ENCODE results near the gene ATP2A3. TPM values are rescaled to one million over a fixed set of nuclear protein-coding genes. Genes with fewer than 3 reads are reported as not detected.

The ATP2A3 gene
- total and polyA plus RNA-seq, 2 donors (not counting 3 experiments of a cell fraction or from before 2014, with no cell fraction given), result 0.37 to 0.55 TPM

DNA sequence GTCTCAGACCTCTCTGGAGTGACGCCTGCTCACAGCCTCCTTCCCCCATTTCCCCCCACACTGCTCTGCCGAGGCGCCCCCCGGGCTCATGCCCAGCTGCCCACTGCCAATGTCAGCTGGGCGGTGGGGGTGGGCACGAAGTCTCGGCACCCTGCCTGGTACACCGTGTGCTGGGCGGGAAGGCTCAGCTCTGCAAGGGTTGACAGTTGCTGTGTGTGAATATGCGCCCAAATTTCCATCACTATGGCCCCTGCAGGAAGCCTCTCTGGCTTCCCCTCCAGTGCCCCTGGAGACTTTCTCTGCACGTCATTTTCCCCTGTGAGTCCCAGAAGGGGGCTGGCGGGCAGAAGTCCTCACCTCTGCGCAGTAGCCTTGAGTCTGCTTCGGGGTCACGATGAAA, 59.7 kb downstream of the ATP2A3 start:
- H4K20me1 ChIP-seq (replicated peaks; ENCODE audit: control insufficient read depth, extremely low read depth, insufficient read depth, low read length), result no peaks in the 10 kb centered on the region
- H3K9me1 ChIP-seq (replicated peaks; ENCODE audit: control insufficient read depth, extremely low read depth, insufficient read depth, low read length), result no peaks in the 10 kb centered on the region
- no TSS peak for BruUV-seq (replicated peaks)
- H3K27me3 ChIP-seq (ENCODE audit: control insufficient read depth in 2 of 2, insufficient read depth in 2 of 2, low read length in 2 of 2), result no peaks in the 10 kb centered on the region
- H3K9me3 ChIP-seq (replicated peaks; ENCODE audit: control insufficient read depth, insufficient read depth, low read length), result no peaks in the 10 kb centered on the region
- no peak overlapping the region for H3K9ac ChIP-seq (replicated peaks; ENCODE audit: extremely low read depth, insufficient read depth, low read length)
- H3K36me3 ChIP-seq (ENCODE audit: control insufficient read depth in 2 of 2, extremely low read depth in 1 of 2, insufficient read depth in 2 of 2, low read length in 2 of 2), result no peaks in the 10 kb centered on the region
- FAIRE-seq (no peak), DNase-seq (ENCODE audit: low read depth, low spot score) (no peak)
- ChIA-PET POLR2A (no interaction called here), CTCF (interaction anchor here (5.0 kb wide), 1 partner anchor 9 kb away, joined by 39 read pairs; no protein-coding TSS in a partner anchor)
- no peaks in the 10 kb centered on the region for H3K4me1 ChIP-seq (ENCODE audit: control insufficient read depth, extremely low read depth, insufficient read depth, low read length)
- intact Hi-C loops (cut with micrococcal nuclease), result no loop called here
- H3K27ac ChIP-seq (ENCODE audit: insufficient read depth, low read depth, low read length), result no peak overlapping the region
- H3K4me2 ChIP-seq (ENCODE audit: insufficient read depth, low read length), result no peak overlapping the region
- H3K79me2 ChIP-seq (ENCODE audit: control insufficient read depth, insufficient read depth, low read length), result no peaks in the 10 kb centered on the region
- no peak overlapping the region for H3K4me3 ChIP-seq (replicated peaks in 1 of 3; ENCODE audit: insufficient read depth in 1 of 3, low read depth in 1 of 3, low read length in 3 of 3)
- dilution Hi-C loops (cut with MboI; ENCODE audit: extremely low pct_ligation_motif_present, low sequenced_read_pairs), result no loop called here
- no peak overlapping the region for H2AFZ ChIP-seq (ENCODE audit: low read depth, low read length)
- TF ChIP-seq POLR2A (IDR thresholded peaks at IDR 0.05; ENCODE audit: low read depth, low read length), result no peak
- no peak for TF ChIP-seq POLR2AphosphoS5 (IDR thresholded peaks at IDR 0.05; ENCODE audit: insufficient read depth, low read depth, low read length)
- TF ChIP-seq, protein P1, sequence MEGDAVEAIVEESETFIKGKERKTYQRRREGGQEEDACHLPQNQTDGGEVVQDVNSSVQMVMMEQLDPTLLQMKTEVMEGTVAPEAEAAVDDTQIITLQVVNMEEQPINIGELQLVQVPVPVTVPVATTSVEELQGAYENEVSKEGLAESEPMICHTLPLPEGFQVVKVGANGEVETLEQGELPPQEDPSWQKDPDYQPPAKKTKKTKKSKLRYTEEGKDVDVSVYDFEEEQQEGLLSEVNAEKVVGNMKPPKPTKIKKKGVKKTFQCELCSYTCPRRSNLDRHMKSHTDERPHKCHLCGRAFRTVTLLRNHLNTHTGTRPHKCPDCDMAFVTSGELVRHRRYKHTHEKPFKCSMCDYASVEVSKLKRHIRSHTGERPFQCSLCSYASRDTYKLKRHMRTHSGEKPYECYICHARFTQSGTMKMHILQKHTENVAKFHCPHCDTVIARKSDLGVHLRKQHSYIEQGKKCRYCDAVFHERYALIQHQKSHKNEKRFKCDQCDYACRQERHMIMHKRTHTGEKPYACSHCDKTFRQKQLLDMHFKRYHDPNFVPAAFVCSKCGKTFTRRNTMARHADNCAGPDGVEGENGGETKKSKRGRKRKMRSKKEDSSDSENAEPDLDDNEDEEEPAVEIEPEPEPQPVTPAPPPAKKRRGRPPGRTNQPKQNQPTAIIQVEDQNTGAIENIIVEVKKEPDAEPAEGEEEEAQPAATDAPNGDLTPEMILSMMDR (IDR thresholded peaks at IDR 0.05; ENCODE audit: extremely low read depth in 1 of 2, insufficient read depth in 1 of 2, low read depth in 1 of 2, low read length in 2 of 2), result no peak
- no peak for TF ChIP-seq JUN (IDR thresholded peaks at IDR 0.05; ENCODE audit: borderline replicate concordance, insufficient read depth, insufficient read length, low read depth)
- TF ChIP-seq GATA2 (IDR thresholded peaks at IDR 0.05; ENCODE audit: insufficient read depth, insufficient read length, low read depth, low read length), result no peak
- no peak for TF ChIP-seq EZH2 (IDR thresholded peaks at IDR 0.05; ENCODE audit: borderline replicate concordance, low read depth, low read length, severe bottlenecking)

DNA sequence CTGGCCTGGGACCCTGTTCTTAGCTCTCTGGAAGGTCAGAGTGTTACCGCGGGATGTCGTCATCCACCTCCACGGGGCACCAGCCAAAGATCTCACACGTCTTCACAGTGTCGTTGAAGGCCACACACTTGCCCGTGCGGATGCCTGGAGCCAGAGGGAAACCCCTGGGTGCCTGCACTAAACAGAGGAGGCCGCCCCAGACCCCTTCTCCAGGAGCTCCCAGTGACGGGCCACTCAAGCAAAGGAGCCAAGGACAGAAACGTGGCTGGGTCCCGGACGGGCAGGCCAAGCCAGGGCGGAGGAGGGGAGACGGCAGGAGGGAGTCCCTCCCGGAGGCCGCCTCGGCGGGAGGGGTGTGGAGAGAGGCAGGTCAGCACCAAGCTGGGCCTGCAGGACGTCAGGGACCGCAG, 60.4 kb downstream of the ATP2A3 start:
- Histone ChIP-seq H2AFZ (ENCODE audit: low read depth, low read length) (no peak overlapping the region), H3K36me3 (ENCODE audit: control insufficient read depth in 2 of 2, extremely low read depth in 1 of 2, insufficient read depth in 2 of 2, low read length in 2 of 2) (no peaks in the 10 kb centered on the region), H3K4me1 (ENCODE audit: control insufficient read depth, extremely low read depth, insufficient read depth, low read length) (no peaks in the 10 kb centered on the region), H3K27me3 (ENCODE audit: control insufficient read depth in 2 of 2, insufficient read depth in 2 of 2, low read length in 2 of 2) (no peaks in the 10 kb centered on the region), H3K9me3 (replicated peaks; ENCODE audit: control insufficient read depth, insufficient read depth, low read length) (no peaks in the 10 kb centered on the region), H3K27ac (ENCODE audit: insufficient read depth, low read depth, low read length) (no peak overlapping the region), H3K4me3 (replicated peaks in 1 of 3; ENCODE audit: insufficient read depth in 1 of 3, low read depth in 1 of 3, low read length in 3 of 3) (no peak overlapping the region), H3K4me2 (ENCODE audit: insufficient read depth, low read length) (no peak overlapping the region), H3K9ac (replicated peaks; ENCODE audit: extremely low read depth, insufficient read depth, low read length) (no peak overlapping the region), H3K79me2 (ENCODE audit: control insufficient read depth, insufficient read depth, low read length) (no peaks in the 10 kb centered on the region), H4K20me1 (replicated peaks; ENCODE audit: control insufficient read depth, extremely low read depth, insufficient read depth, low read length) (no peaks in the 10 kb centered on the region), H3K9me1 (replicated peaks; ENCODE audit: control insufficient read depth, extremely low read depth, insufficient read depth, low read length) (no peaks in the 10 kb centered on the region)
- TF ChIP-seq GATA2 (IDR thresholded peaks at IDR 0.05; ENCODE audit: insufficient read depth, insufficient read length, low read depth, low read length) (no peak), POLR2AphosphoS5 (IDR thresholded peaks at IDR 0.05; ENCODE audit: insufficient read depth, low read depth, low read length) (no peak), FOS (IDR thresholded peaks at IDR 0.05; ENCODE audit: borderline replicate concordance, insufficient read depth, low read length) (no peak), JUN (IDR thresholded peaks at IDR 0.05; ENCODE audit: borderline replicate concordance, insufficient read depth, insufficient read length, low read depth) (no peak), POLR2A (IDR thresholded peaks at IDR 0.05; ENCODE audit: low read depth, low read length) (no peak), MYC (IDR thresholded peaks at IDR 0.05; ENCODE audit: low read depth, low read length) (no peak), EZH2 (IDR thresholded peaks at IDR 0.05; ENCODE audit: borderline replicate concordance, low read depth, low read length, severe bottlenecking) (no peak)
- TF ChIP-seq, protein P2, sequence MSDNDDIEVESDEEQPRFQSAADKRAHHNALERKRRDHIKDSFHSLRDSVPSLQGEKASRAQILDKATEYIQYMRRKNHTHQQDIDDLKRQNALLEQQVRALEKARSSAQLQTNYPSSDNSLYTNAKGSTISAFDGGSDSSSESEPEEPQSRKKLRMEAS (IDR thresholded peaks at IDR 0.05; ENCODE audit: insufficient read depth, insufficient read length), result no peak
- TF ChIP-seq, protein P1 (IDR thresholded peaks at IDR 0.05; ENCODE audit: extremely low read depth in 1 of 2, insufficient read depth in 1 of 2, low read depth in 1 of 2, low read length in 2 of 2), result no peak
- intact Hi-C loops (cut with micrococcal nuclease), result no loop called here
- dilution Hi-C loops (cut with MboI; ENCODE audit: extremely low pct_ligation_motif_present, low sequenced_read_pairs), result no loop called here
- CTCF ChIA-PET, result interaction anchor here (0.7 to 5.0 kb wide), 2 partner anchors 10 to 166 kb away, joined by 3 to 39 read pairs; no protein-coding TSS in a partner anchor
- no TSS peak for BruUV-seq (replicated peaks)
- POLR2A ChIA-PET, result no interaction called here
- DNase-seq (ENCODE audit: low read depth, low spot score) (no peak), FAIRE-seq (no peak)
